Lower leg skin (tissue), 4 donors: ENCODE results near the gene C6. TPM values are rescaled to one million over a fixed set of nuclear protein-coding genes. Genes with fewer than 3 reads are reported as not detected.

ENCODE experiments used
- DNase-seq, 2 donors: peaks; one replicate each; pipeline ENCODE4 v3.0.0-alpha.2; 2019; ENCODE audit warnings: low spot score in 2 of 2
- H3K4me3 ChIP-seq: fragments of 200-600 bp; sonication (generic); 2 replicates; pipeline ENCODE4 v1.5.1; 2017; ENCODE audit warnings: mild to moderate bottlenecking, low read depth; ENCODE audit not compliant: poor library complexity, severe bottlenecking
- CTCF ChIP-seq, 3 donors: fragments of 450-650 bp; IDR thresholded peaks; one replicate each; pipeline ENCODE4 v1.5.1; 2016; ENCODE audit warnings: antibody characterized with exemption in 3 of 3, mild to moderate bottlenecking in 3 of 3, moderate library complexity in 2 of 3
- POLR2A ChIP-seq, 2 donors: fragments of 450-650 bp; IDR thresholded peaks; one replicate each; pipeline ENCODE4 v1.6.1; 2016 to 2017; ENCODE audit warnings: antibody characterized with exemption in 2 of 2, mild to moderate bottlenecking in 1 of 2, moderate library complexity in 1 of 2
- WGBS, 2 donors: methylation state at CpG; one replicate each; pipeline ENCODE4 v1.1.5; 2018; 5-methylcytosine and 5-hydroxymethylcytosine counted together
- intact Hi-C: fragments of 100-400 bp; cut with DNase I; formaldehyde crosslinking; loops from one replicate; pipeline ENCODE4 v1.15.0; 2023; ENCODE audit warnings: low total_unique reads
- total RNA-seq, 4 donors: library from RNA; depleted of rRNA; stranded (reverse); fragments of >200 nt; gene quantifications; one replicate each; pipeline ENCODE4 v1.1.0, GENCODE V29; 2016

C6 gene
- total RNA-seq, 4 donors from 2014 or later = 0.27 to 3.6 (median 2.2) TPM

DNA sequence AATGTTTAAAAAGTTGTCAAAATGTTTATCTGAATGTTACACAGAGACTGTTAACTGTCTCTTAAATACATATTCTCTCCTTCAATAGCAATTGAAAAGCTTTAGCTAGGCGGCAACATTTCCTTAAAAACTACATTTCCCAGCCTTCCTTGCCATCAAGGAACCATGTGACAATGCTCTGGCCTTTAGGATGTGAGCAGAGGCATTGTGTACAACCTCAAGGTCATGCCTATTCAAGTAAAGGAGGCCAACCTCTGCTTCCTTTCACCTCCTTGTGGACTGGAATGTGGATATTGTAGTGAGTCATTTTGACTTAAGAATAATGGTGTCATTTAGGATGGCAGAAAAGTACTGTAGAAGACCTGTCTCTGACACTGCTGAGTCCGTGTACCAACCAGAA, 118.5 kb downstream of the C6 start:
- TF ChIP-seq POLR2A (IDR thresholded peaks at IDR 0.05) (no peak), CTCF (IDR thresholded peaks at IDR 0.05) (no peak)
- 67 to 83% methylated on average over 2 of the region's 2 CpGs for WGBS, 2 donors
- no peak for DNase-seq
- H3K4me3 ChIP-seq = no peak overlapping the region
- intact Hi-C loops = loop anchor here (5.0 kb wide), 1 partner anchor 422 kb away; no protein-coding TSS in a partner anchor

DNA sequence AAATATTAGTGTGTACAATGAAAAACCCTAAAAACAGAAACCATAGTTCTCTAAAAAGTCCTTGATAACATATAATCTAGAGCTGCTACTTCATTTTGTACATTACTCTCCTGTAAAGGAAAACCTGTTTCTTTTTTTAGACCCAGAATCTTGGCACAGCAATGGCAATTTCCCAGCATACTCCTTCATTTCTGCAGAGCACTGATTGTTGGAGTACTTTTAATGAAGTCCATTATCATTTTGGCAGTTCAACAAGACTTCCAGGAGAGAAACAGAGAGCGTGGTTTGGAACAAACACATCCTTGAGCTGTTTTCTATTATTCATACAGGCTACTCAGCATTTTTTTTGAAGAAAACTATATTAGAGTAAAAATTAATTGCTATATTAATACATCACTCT, 119.5 kb downstream of the C6 start:
- no peak for DNase-seq
- WGBS, 2 donors = 59 to 70% methylated on average over 1 of the region's 1 CpG
- intact Hi-C loops = no loop called here

More for the DNA sequence above, 119.5 kb downstream of the C6 start:
- H3K4me3 ChIP-seq = no peak overlapping the region
- TF ChIP-seq POLR2A (IDR thresholded peaks at IDR 0.05) (no peak), CTCF (IDR thresholded peaks at IDR 0.05) (no peak)

Other genes starting within 250 kb of the C6 start
- not detected for gene MROH2B, start 142.2 kb downstream of the C6 start, total RNA-seq